Superior temporal gyrus (tissue), 1 donor: ENCODE measurements around the gene KLK5.
"Not testable (repeated sequence)": the region's sequence is repeated elsewhere in the genome, so short reads cannot be mapped to it uniquely, and the experiment has no call there.

Experiments
- DNase-seq: peaks from one replicate; pipeline ENCODE4 v3.0.0-alpha.2; 2016; ENCODE audit errors: extremely low spot score

Gene KLK5, protein sequence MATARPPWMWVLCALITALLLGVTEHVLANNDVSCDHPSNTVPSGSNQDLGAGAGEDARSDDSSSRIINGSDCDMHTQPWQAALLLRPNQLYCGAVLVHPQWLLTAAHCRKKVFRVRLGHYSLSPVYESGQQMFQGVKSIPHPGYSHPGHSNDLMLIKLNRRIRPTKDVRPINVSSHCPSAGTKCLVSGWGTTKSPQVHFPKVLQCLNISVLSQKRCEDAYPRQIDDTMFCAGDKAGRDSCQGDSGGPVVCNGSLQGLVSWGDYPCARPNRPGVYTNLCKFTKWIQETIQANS

DNA sequence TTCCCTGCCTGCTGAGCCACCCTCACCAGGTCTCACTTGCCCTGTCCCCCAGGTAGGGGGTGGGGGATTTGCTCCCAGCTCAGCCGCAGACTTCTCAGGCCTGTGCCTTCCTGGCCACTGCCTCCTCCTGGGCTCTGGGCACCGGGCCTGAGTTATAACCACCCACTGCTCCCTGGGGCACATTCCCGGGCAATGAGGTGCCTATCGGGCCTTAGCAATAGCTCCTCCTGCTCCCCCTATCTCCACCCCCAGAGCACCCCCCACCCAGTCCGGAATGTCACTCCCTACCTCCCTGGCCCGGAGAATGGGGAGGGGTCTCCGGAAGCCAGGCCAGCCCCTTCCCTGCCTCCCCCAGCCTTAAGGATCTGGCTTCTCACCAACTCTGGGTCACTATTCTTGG is at the start of gene KLK5:
KLK5 (minus strand) TSS at position 129 of the 400 bp plus-strand sequence. CDS start 381 bp downstream, outside the sequence.
- no peak for DNase-seq

DNA sequence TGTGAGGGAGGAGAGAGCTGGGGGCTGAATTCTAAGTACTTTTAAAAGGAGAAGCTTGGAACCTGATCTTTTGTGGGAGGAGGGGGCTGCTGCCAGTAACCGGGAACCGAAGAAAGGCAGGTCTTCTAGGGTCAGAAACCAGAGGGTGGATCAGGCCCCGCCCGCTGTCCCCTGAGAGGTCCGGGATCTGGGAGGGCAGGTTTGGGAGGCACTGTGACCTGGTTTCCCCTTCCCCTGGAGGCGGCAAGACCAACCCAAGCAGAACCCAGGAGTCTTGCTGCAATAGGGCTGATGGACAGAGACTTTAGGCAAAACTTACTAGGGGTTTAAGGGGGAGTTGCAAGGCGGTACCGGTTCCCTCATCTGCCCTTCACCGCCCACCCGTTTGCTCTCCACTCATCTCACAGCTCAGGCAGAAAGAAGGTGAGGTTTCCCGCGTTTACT is 49.3 kb upstream of the KLK5 start:
- DNase-seq = no peak

DNA sequence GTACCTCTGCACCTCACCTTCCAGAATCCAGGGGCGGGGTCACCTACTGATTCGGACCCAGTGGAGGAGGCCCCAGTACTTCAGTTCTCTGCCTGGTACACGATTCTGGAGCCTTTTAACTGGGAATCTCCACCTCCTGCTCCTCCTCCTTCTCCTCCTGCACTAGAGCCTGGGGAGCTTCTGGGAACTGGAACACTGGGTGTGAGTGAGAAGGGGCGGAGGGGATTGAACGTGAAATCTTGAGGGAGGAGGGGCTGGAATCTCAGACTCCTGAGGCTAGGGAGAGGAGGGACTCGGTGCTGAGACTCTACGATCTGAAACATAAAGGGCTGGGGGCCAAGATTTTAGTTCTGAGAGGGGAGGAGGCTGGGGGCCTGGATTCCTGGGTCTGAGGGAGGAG is 48.7 kb upstream of the KLK5 start, which contains the start of gene KLK8:
KLK8 (minus strand) TSS at position 90 of the 400 bp plus-strand sequence. CDS start 437 bp downstream, outside the sequence.
- no peak for DNase-seq

DNA sequence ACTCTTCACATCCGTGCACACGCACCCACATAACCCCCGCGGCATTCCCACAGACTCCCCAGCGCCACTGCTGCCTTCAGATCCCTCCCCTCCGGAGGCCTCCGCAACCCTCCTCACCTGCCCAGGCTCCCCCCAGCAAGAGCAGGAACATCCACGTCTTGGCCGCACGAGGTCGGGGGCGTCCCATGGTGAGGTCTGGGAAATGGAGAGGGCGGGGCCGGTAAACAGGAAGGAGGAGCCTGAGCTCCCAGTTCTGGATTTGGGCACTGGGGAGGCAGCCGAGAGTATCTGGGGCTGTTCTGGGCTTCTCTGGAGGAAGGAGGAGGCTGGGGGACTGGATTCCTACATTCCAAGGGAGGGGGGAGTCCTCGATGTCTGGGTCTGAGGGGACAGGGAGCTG is 48.1 kb upstream of the KLK5 start:
- DNase-seq = no peak

DNA sequence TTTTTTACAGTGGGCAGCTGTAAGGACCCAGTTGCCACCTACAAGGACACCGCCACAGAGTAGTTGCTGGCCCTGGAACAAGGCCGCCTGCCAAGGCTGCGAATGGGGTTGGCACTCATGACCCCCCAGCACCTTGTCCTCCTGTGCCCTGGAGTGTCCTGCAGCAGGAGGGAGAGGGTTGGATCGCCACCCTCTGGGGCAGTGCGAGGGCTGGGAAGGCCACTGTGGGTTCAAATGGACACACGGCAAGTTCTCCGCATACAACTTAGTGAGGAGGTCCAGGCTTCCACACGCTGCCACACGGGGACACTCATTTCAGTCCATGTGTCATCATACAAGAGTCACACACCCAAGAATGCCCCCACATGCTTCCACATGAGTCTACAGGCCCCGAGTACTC is 47.6 kb upstream of the KLK5 start:
- no peak for DNase-seq

DNA sequence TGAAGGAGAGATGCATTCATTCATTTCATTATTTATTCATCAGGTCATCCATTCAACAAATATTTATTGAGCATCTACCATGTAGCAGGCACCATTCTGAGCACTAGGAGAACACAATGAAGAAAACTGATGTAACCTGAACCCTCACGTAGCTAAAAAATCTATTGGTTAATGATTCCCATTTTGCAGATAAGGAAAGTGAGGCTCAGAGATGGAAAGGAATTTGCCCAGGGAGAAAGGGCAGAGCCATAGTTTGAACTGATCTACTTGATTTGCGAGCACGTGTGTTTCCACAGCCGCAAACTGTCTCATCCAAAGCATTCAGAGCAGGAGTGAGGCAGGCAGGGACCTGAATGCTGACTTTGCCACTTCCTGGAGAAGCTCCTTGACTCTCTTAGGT is 45.8 kb upstream of the KLK5 start:
- no peak for DNase-seq

DNA sequence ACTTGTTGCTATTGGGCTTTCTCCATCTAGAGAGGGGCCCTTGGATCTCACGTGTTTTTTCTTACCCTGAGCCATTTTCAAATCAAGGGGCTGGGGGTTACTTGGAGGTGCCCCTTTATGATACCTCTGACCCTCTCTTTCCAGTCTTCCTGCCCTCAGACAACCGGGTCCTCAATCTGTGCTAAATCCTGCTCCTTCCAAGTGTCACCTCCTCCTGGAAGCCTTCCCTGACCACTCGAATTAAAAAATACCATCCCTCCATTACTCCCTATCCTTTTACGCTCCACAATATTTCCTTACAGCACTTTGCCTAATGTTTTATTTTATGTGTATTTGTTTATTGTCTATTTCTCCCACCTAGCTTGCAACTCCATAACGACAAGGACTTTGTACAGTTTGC is 45.2 kb upstream of the KLK5 start:
- DNase-seq = no peak

DNA sequence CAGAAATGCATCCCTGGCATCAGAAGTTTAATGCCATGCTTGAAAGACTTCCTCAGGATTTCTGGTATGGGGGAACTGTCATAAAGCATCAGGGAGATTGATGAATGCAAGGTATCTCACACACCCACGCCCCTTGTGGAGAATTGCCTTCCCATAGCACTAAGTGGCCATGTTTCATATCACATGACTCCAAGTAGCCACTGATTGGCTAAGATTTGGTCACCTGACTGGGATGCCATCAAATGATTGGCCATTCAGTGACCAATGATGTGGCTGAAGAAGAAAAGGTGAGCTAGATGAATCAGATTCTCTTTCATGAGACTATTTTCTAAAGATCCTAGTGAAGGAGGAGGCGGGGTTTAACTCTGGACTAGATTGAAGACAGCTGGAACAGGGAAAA is 41.3 kb upstream of the KLK5 start:
- DNase-seq = no peak

DNA sequence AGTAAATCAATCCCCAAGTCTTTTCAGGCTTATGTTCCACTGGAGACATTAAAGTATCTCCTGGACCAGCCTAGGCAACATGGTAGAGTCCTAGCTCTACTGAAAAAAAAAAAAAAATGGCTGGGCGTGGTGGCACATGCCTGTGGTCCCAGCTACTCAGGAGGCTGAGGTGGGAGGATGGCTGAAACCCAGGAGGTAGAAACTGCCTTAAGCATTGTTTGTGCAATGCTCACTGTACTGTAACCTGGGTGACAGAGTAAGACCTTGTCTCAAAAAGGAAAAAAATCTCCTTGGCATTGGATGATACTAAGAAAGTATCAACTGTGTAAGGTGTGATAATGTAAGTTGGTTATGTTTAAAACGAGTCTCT is 39.8 kb upstream of the KLK5 start:
- no peak for DNase-seq

DNA sequence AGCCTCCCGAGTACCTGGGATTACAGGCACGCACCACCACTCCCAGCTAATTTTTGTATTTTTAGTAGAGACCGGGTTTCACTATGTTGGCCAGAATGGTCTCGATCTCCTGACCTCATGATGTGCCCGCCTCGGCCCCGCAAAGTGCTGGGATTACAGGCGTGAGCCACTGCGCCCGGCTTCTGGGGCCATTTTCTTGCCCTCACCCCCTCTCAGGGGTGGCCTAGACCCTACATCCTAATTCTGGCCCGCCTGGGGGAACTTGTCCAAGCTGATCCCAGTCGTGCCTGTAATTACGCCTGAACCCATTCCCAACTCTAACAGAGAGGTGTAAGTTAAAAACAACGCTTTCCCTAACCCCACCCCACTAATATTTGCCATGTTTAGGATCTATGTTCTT is 31.6 kb upstream of the KLK5 start:
- not testable (repeated sequence) for DNase-seq

DNA sequence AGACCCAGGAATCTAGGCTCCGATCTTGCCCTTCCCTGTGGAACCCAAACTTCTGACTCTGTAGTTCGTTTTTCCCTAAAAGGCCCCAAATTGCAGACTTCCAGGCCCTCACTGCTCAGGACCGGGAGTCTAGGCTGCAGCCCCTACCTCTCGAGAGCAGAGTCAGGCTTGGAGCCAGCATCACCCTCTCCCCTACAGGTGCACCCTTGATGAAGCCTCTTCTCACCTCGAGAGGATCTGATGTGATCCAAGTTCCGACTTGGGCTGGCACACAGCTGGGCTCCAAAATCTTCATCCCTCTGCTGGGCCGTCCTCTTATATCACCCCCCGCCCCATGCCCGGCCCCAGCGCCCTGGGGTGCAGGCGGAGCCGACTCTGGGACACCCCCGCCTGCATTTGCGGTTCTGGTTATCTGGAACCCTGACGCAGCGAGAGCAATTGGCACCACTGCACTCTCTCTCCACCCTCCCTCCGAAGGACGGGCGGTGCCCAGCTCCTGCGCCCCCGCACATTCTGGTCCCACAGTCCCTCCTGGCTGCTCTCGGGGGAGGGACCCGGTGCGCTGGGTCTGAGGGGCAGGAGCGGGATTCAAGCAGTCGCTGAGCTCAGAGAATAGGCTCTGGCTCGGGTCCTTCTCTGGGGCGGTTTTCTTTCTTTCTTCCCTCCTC is 30.9 kb upstream of the KLK5 start, which contains the start of gene KLK7:
KLK7 (minus strand) TSS at position 293 of the 668 bp plus-strand sequence. CDS start 1,518 bp downstream, outside the sequence.
- DNase-seq = no peak

DNA sequence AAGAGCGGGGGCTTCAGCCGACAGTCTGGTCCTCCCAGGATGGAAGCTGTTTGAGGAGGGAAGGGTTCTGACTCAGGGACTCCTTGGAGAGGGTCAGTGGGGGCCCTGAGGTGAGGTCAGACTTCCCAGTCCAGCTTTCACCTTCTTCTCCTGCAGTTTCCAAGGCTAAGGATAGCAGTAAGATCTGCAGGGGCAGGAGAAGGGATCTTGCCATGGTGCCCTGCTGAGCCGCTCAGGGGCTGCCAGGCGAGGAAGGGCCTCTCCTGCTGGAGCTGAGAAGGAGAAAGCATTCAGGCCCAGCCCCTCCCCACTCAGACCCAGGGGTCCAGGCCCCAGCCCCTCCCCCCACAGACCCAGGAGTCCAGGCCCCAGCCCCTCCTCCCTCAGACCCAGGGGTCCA is 29.3 kb upstream of the KLK5 start:
- no peak for DNase-seq

DNA sequence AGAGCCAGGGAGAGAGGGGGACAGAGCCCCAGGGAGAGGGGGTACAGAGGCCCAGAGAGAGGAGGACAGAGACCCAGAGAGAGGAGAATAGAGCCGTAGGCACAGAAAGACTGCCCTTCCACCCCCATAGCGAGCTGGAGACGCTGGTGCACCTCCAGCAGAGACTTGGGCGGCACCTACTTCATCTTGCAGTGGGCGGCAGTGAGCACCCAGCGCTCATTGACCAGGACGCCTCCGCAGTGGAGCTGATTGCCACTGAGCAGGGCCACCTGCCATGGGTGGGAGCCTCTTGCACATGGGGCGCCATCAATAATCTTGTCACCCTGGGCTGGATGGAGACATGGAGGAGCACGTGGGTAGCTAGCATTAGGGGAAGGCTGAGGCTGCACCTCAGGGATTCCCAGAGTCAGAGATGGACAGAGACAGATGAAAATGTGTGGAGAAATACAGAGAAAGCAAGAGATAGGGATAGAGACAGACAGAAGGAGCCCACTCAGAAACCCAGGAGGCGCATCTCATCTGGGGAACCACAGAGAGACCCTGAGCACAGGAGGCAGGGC is 28.8 kb upstream of the KLK5 start:
- DNase-seq = no peak

DNA sequence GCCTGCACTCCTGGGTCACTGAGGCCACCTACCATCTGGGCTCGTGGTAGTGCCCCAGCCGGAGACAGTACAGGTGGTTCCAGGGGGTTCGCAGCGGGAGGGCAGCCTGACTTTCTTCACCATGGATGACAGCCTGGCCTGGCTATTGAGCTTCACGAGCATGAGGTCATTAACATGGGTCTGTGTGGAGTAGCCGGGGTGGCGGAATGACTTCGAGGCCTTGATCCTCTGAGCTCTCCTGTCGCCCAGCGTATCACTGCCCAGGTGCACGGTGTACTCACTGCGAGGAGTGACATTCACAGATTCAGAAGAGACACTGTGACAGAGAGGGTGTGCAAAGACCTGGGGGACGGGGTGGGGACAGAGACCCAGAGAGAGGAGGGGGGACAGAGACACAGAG is 27.4 kb upstream of the KLK5 start:
- DNase-seq = no peak

DNA sequence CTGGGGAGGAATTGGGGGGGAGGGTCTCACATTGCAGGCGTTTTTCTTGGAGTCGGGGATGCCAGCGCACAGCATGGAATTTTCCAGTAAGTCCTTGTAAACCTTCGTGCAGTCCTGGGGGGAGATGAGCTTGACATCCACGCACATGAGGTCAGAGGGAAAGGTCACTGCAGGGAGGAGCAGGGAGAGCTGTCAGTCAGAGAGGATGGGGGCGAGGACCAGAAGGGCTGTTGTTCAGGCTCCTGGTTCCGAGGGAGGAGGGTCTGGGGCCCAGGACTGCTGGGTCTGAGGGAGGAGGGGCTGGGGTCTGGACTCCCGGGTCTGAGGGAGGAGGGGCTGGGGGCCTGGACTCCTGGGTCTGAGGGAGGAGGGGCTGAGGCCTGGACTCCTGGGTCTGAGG is 26.9 kb upstream of the KLK5 start:
- no peak for DNase-seq

DNA sequence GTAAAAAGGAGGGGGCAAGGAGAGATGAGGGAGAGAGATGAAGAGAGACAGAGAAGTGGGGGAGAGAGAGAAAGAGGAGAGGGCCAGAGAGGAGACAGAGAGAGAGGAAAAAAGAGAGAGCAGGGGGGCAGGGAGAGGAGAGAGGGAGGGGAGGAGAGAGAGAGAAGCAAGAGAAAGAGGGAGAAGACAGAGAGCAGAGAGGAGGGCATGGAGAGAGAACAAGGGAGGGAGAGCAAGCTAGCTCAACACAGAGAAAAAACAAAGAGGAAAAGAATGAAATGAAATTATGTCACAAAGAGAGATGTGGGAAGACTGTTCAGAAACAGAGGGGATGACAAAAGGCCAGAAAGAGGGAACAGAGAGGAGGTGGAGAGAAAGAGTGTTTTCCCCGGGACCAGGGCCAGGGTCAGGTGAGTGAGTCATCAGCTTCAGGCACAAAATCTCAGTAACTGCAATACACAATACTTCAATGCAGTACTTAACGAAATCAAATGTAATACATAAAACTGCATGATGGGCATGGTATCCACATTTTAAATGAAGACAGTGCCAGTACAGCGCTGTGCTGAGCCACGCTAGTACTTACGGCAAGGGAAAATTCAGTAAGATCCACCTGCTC is 26.0 kb upstream of the KLK5 start:
- no peak for DNase-seq

DNA sequence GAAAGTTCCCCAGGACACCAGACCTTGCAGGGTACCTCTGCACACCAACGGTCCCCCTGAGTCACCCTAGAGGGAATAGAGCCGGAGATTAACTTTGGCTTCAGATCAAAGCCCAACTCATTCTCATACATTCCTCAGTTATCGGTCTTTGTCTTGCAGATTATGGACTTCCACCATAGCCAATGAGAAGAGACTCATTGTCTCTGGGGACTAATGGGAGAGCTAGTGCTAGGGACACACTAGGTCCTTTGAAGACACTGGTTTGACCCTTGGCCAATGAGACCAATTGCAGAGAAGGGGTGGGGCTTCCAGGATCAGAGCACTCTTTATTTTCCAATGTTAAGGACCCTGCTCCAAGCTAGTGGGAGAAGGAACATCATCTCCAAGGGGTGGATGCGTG is 24.8 kb upstream of the KLK5 start:
- DNase-seq = no peak

DNA sequence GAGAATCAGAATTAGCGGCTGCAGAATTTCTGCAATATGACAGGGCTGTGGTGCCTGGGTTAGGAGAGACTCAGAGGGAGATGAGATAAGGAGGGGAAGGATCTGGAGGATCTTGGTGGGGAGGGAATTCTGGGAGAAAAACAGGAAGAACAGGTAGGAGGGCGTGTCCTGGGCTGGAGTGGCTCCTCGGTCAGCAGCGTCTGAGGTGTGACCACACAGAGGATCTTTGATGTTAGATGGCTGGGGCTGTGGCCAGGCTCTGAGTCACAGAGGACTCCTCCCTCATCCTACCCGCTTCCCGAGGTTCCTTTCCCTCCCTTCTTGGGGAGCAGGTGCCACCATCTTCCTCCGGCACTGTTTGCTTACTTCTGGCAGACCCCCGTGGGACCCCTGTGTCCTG is 22.9 kb upstream of the KLK5 start:
- DNase-seq = no peak

DNA sequence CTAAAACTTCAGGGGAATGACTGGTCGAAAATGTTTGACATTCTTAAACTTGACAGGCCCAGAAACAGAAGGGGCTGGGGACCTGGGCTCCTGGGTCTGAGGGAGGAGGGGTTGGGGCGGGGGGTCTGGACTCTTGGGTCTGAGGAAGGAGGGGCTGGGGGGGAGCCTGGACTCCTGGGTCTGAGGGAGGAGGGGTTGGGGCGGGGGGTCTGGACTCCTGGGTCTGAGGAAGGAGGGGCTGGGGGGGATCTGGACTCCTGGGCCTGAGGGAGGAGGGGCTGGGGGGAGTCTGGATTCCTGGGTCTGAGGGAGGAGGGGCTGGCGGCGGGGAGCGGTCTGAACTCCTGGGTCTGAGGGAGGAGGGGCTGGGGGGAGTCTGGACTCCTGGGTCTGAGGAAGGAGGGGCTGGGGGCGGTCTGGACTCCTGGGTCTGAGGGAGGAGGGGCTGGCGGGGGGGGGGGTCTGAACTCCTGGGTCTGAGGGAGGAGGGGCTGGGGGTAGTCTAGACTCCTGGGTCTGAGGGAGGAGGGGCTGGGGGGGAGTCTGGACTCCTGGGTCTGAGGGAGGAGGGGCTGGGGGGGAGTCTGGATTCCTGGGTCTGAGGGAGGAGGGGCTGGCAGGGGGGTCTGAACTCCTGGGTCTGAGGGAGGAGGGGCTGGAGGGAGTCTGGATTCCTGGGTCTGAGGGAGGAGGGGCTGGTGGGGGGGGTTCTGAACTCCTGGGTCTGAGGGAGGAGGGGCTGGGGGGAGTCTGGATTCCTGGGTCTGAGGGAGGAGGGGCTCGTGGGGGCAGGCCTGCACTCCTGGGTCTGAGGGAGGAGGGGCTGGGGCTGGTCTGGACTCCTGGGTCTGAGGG is 22.1 kb upstream of the KLK5 start:
- no peak for DNase-seq

DNA sequence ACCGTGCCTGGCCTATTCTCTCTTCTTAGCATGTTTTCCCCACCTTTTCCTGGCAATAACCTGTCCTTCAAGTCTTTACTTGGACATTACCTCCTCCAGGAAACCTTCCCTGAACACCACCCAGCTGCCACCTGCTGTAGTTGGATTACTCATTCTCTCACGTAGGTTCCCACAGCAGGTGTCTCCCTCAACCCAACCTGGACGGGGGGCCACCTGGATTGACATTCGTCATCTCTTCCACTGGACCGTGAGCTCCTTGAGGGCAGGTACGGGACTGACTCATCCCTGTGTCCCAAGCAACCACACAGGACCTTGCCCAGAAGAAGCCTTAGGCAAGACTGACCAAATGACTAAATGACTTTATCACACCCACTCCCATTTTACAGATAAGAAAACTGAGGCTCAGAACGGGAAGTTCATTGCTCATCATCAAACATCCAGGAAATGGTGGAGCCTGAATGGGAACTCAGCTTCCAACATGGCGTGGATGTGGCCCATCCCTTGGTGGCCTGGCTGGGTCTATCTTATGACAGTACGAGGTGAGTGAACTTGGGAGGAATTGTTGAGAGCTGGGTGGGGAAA is 20.0 kb upstream of the KLK5 start:
- no peak for DNase-seq

DNA sequence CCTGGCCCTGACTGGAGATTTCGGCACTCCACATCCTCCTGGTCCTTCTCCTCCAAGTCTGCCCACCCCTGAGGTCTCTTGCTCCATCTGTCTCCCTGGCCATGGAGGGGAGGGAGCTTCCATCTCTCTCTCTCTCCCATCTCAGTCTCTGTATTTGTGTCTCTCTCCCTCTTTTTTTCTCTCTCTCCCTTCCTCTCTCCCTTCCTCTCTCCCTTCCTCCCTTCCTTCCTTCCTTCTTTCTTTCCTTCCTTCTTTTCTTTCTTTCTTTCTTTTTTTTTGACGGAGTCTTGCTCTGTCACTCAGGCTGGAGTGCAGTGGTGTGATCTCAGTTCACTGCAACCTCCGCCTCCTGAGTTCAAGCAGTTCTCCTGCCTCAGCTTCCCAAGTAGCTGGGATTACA is 17.0 kb upstream of the KLK5 start:
- not testable (repeated sequence) for DNase-seq
